Ishikawa (cell line): ENCODE measurements around the gene TRRAP.

ENCODE experiments used
- CEBPB ChIP-seq: IDR thresholded peaks from 2 replicates; pipeline ENCODE4 v1.6.1; 2012
- CREB1 ChIP-seq: IDR thresholded peaks from 2 replicates; pipeline ENCODE4 v1.6.1; 2012; ENCODE audit warnings: low read depth
- EGR1 ChIP-seq: IDR thresholded peaks from 2 replicates; pipeline ENCODE4 v1.6.1; 2012
- EP300 ChIP-seq: IDR thresholded peaks from 2 replicates; pipeline ENCODE4 v1.6.1; 2012; ENCODE audit warnings: borderline replicate concordance
- FOXM1 ChIP-seq: IDR thresholded peaks from 2 replicates; pipeline ENCODE4 v1.6.1; 2012; ENCODE audit warnings: low read depth, borderline replicate concordance
- NFIC ChIP-seq: IDR thresholded peaks from 2 replicates; pipeline ENCODE4 v1.6.1; 2012
- RAD21 ChIP-seq: IDR thresholded peaks from 2 replicates; pipeline ENCODE4 v1.6.1; 2012; ENCODE audit warnings: low read depth
- TAF1 ChIP-seq: IDR thresholded peaks from 2 replicates; pipeline ENCODE4 v1.6.1; 2012; ENCODE audit warnings: low read depth, mild to moderate bottlenecking
- TCF12 ChIP-seq: IDR thresholded peaks from 2 replicates; pipeline ENCODE4 v1.6.1; 2012; ENCODE audit warnings: low read depth
- YY1 ChIP-seq: IDR thresholded peaks from 2 replicates; pipeline ENCODE4 v1.6.1; 2012; ENCODE audit warnings: low read depth
- ZBTB7A ChIP-seq: IDR thresholded peaks from 2 replicates; pipeline ENCODE4 v1.6.1; 2012; ENCODE audit warnings: low read depth
- TF ChIP-seq, protein P1 (sequence below): IDR thresholded peaks from 2 replicates; pipeline ENCODE4 v1.6.1; 2012; ENCODE audit warnings: low read depth, mild to moderate bottlenecking
- TF ChIP-seq, protein P2 (sequence below): IDR thresholded peaks from 2 replicates; pipeline ENCODE4 v1.6.1; 2012

DNA sequence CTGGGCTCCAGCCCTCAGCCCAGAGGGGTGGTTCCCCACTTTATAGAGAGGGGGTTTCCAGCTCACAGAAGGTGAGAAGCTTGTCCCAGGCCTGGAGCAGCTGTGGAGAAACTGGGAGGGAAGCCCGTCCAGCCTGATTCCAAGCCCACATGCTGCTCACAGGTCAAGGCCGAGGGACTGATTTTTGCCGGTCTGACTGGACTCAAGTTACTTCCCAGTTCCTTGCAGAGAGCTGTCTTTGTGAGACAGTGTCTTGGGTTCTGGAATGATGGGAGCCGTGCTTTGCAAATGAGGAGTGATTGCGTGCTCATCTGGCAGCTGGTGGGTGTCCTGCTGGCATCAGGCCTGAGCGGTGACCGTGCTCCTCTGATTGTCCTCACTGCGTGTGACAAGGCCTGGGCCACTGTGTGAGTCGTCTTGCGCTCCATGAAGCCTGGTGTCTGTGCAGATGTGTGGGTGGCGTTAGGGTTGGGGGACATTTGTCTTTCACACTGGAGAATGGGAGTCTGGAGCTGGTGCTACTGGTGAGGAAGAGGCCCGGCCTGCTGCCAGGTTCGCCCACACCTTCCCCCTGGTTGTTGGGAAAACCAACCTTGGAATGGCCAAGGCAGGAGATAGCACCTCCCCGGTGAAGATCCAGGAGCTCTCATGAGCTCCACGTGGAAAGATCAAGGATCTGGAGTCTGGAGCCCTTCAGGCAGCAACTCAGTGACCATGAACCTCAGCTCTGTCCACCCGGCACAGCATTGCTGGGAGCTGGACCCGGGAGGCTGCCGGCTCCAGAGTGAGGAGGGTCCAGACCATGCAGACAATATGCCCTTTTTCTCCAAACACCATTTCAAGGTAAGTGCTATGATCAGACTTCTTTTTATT is 136.0 kb downstream of the TRRAP start:
- TF ChIP-seq RAD21 (no peak), FOXM1 (no peak), CEBPB (no peak), TAF1 (no peak), TCF12 (no peak), EP300 (no peak), ZBTB7A (no peak), CREB1 (no peak), YY1 (no peak), EGR1 (no peak), NFIC (no peak)
- TF ChIP-seq, protein P1, sequence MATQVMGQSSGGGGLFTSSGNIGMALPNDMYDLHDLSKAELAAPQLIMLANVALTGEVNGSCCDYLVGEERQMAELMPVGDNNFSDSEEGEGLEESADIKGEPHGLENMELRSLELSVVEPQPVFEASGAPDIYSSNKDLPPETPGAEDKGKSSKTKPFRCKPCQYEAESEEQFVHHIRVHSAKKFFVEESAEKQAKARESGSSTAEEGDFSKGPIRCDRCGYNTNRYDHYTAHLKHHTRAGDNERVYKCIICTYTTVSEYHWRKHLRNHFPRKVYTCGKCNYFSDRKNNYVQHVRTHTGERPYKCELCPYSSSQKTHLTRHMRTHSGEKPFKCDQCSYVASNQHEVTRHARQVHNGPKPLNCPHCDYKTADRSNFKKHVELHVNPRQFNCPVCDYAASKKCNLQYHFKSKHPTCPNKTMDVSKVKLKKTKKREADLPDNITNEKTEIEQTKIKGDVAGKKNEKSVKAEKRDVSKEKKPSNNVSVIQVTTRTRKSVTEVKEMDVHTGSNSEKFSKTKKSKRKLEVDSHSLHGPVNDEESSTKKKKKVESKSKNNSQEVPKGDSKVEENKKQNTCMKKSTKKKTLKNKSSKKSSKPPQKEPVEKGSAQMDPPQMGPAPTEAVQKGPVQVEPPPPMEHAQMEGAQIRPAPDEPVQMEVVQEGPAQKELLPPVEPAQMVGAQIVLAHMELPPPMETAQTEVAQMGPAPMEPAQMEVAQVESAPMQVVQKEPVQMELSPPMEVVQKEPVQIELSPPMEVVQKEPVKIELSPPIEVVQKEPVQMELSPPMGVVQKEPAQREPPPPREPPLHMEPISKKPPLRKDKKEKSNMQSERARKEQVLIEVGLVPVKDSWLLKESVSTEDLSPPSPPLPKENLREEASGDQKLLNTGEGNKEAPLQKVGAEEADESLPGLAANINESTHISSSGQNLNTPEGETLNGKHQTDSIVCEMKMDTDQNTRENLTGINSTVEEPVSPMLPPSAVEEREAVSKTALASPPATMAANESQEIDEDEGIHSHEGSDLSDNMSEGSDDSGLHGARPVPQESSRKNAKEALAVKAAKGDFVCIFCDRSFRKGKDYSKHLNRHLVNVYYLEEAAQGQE, result no peak
- TF ChIP-seq, protein P2, sequence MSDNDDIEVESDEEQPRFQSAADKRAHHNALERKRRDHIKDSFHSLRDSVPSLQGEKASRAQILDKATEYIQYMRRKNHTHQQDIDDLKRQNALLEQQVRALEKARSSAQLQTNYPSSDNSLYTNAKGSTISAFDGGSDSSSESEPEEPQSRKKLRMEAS, result no peak
